ENCODE results near the gene FXR2. TPM values are rescaled to one million over a fixed set of nuclear protein-coding genes. Genes with fewer than 3 reads are reported as not detected.

FXR2 gene
- total and polyA plus RNA-seq, 9 of the 15 experiments (the other 6 are each of a cell fraction or from before 2014, with no cell fraction given): 2.0 to 49.3 (median 24.5) TPM

- TF ChIP-seq HOMEZ (CRISPR knock-in tag; IDR thresholded peaks at IDR 0.05) (no peak), ZNF124 (CRISPR knock-in tag; IDR thresholded peaks at IDR 0.05) (no peak), POLR2H (tag; IDR thresholded peaks at IDR 0.05; ENCODE audit: low read depth) (peak; percentile 53; the same call in 1 of the 2 replicates), SAFB2 (IDR thresholded peaks at IDR 0.05; ENCODE audit: borderline replicate concordance, low read depth, low read length, severe bottlenecking) (no peak), ZNF589 (CRISPR knock-in tag; IDR thresholded peaks at IDR 0.05; ENCODE audit: low read depth) (0 out of 2 replicates have a peak, but pooled peaks have one; percentile 27), FOXJ2 (tag; IDR thresholded peaks at IDR 0.05) (no peak), MCM3 (IDR thresholded peaks at IDR 0.05) (no peak), ZNF24 (IDR thresholded peaks at IDR 0.05) (no peak), SIN3B (IDR thresholded peaks at IDR 0.05; ENCODE audit: low read depth) (no peak), RBM34 (IDR thresholded peaks at IDR 0.05; ENCODE audit: borderline replicate concordance, insufficient read depth, low read length) (no peak), FOXO4 (CRISPR knock-in tag; IDR thresholded peaks at IDR 0.05) (no peak; the same call in 1 of the 2 replicates), RBM39 (optimal IDR thresholded peaks at IDR 0.05; ENCODE audit: low read depth, low read length) (no peak), ZBTB8A (IDR thresholded peaks at IDR 0.05; ENCODE audit: partially characterized antibody) (no peak), EHMT2 (IDR thresholded peaks at IDR 0.05) (no peak), ZNF780A (CRISPR knock-in tag; IDR thresholded peaks at IDR 0.05) (no peak), LEF1 (IDR thresholded peaks at IDR 0.05) (no peak), ZNF444 (CRISPR knock-in tag; IDR thresholded peaks at IDR 0.05) (no peak), ZNF583 (CRISPR knock-in tag; IDR thresholded peaks at IDR 0.05) (no peak), U2AF2 (optimal IDR thresholded peaks at IDR 0.05; ENCODE audit: low read depth, low read length) (no peak), ZNF263 (CRISPR knock-in tag; IDR thresholded peaks at IDR 0.05; ENCODE audit: borderline replicate concordance) (no peak), ZNF282 (CRISPR knock-in tag; IDR thresholded peaks at IDR 0.05) (no peak), POLR2AphosphoS2 (IDR thresholded peaks at IDR 0.05; ENCODE audit: low read length) (peak; percentile 100), HLTF (IDR thresholded peaks at IDR 0.05) (no peak), E2F5 (CRISPR knock-in tag; IDR thresholded peaks at IDR 0.05) (no peak), BCOR (IDR thresholded peaks at IDR 0.05) (no peak), ZBTB12 (CRISPR knock-in tag; IDR thresholded peaks at IDR 0.05) (no peak), XRCC5 (IDR thresholded peaks at IDR 0.05; ENCODE audit: low read depth, low read length) (peak; percentile 58; the same call in 1 of the 2 replicates)
These were observed 35.5 kb downstream of the FXR2 start, which contains the start of gene CD68 (continued) for GRCh38 chr17:7579001-7579833.

All from K562 (cell line).